ENCODE measurements around the gene PRR33. TPM values are rescaled to one million over a fixed set of nuclear protein-coding genes. Genes with fewer than 3 reads are reported as not detected.
A peak's percentile ranks its signal among the peaks of the same experiment; 100 is the strongest.

Gene PRR33
- total and polyA plus RNA-seq, 4 experiments from 2014 or later, result 0.18 TPM; not detected in 3

- ChIA-PET CTCF (ENCODE audit: partially characterized antibody) (no interaction called here), POLR2A (ENCODE audit: partially characterized antibody) (no interaction called here)
- H3K4me3 Mint-ChIP-seq, result no peak overlapping the region
- Histone ChIP-seq H3K36me3 (ENCODE audit: insufficient read depth, low read length) (no peaks in the 10 kb centered on the region), H3K27ac (ENCODE audit: low read depth, low read length) (no peak overlapping the region), H3K4me3 (ENCODE audit: low read length in 2 of 2) (no peak overlapping the region), H3K27me3 (ENCODE audit: insufficient read depth, low read length) (no peaks in the 10 kb centered on the region), H3K9me3 (ENCODE audit: control insufficient read depth in 1 of 2, low read length in 2 of 2) (no peaks in the 10 kb centered on the region), H3K4me1 (ENCODE audit: insufficient read depth, low read length) (peaks cover 86% of the 10 kb centered on the region)
- intact Hi-C loops (cut with micrococcal nuclease), result no loop called here
- peaks cover 0 to 2% (median 0%) of the 10 kb centered on the region in 8 donors for H3K9me3 Mint-ChIP-seq
- H3K36me3 Mint-ChIP-seq, result peaks cover 0 to 10% of the 10 kb centered on the region in 2 donors
- DNase-seq, result no peak
- no peaks in the 10 kb centered on the region for H3K27me3 Mint-ChIP-seq
- H3K27ac Mint-ChIP-seq, result no peak overlapping the region
- peaks cover 15 to 43% (median 21%) of the 10 kb centered on the region in 4 donors for H3K4me1 Mint-ChIP-seq
Measured at GRCh38 chr11:1861435-1862411, 30.0 kb downstream of the PRR33 start.

- H3K9me3 ChIP-seq (ENCODE audit: control insufficient read depth in 1 of 2, low read length in 2 of 2), result no peaks in the 10 kb centered on the region
- POLR2A ChIA-PET (ENCODE audit: partially characterized antibody), result interaction anchor here (2.3 kb wide), 1 partner anchor 11 kb away, joined by 6 read pairs; no protein-coding TSS in a partner anchor
- H3K27ac ChIP-seq (ENCODE audit: low read depth, low read length), result no peak overlapping the region
- intact Hi-C loops (cut with micrococcal nuclease), result no loop called here
- H3K27ac Mint-ChIP-seq, result no peak overlapping the region
- no peaks in the 10 kb centered on the region for H3K27me3 Mint-ChIP-seq
- CTCF ChIA-PET (ENCODE audit: partially characterized antibody), result interaction anchor here (0.9 to 1.1 kb wide), 2 partner anchors 10 to 12 kb away, joined by 3 read pairs; no protein-coding TSS in a partner anchor
- H3K27me3 ChIP-seq (ENCODE audit: insufficient read depth, low read length), result no peaks in the 10 kb centered on the region
- H3K4me3 Mint-ChIP-seq, result no peak overlapping the region
- peaks cover 0 to 7% of the 10 kb centered on the region in 2 donors for H3K36me3 Mint-ChIP-seq
- H3K4me1 Mint-ChIP-seq, result peaks cover 13 to 39% (median 18%) of the 10 kb centered on the region in 4 donors
- no peak for DNase-seq
- H3K4me3 ChIP-seq (ENCODE audit: low read length in 2 of 2), result no peak overlapping the region
- H3K36me3 ChIP-seq (ENCODE audit: insufficient read depth, low read length), result peaks cover 4% of the 10 kb centered on the region
- H3K4me1 ChIP-seq (ENCODE audit: insufficient read depth, low read length), result peaks cover 89% of the 10 kb centered on the region
- H3K9me3 Mint-ChIP-seq, result peaks cover 0 to 2% (median 0%) of the 10 kb centered on the region in 8 donors
Measured at GRCh38 chr11:1860108-1860507, 31.6 kb downstream of the PRR33 start.

GRCh38 chr11:1859004-1859403, 32.7 kb downstream of the PRR33 start:
- Histone ChIP-seq H3K36me3 (ENCODE audit: insufficient read depth, low read length) (peaks cover 4% of the 10 kb centered on the region), H3K9me3 (ENCODE audit: control insufficient read depth in 1 of 2, low read length in 2 of 2) (no peaks in the 10 kb centered on the region), H3K4me1 (ENCODE audit: insufficient read depth, low read length) (peaks cover 90% of the 10 kb centered on the region), H3K27ac (ENCODE audit: low read depth, low read length) (no peak overlapping the region), H3K4me3 (ENCODE audit: low read length in 2 of 2) (no peak overlapping the region), H3K27me3 (ENCODE audit: insufficient read depth, low read length) (no peaks in the 10 kb centered on the region)
- peak overlapping the region in 6 of 7 donors; percentile 21 to 61 (median 41) for H3K27ac Mint-ChIP-seq
- peak overlapping the region in 1 of 8 donors; percentile 10 for H3K4me3 Mint-ChIP-seq
- H3K9me3 Mint-ChIP-seq, result no peaks in the 10 kb centered on the region
- peaks cover 0 to 8% of the 10 kb centered on the region in 2 donors for H3K36me3 Mint-ChIP-seq
- DNase-seq, result no peak
- POLR2A ChIA-PET (ENCODE audit: partially characterized antibody), result interaction anchor here (0.5 to 2.3 kb wide), 2 partner anchors 10 to 19 kb away, joined by 3 to 6 read pairs; no protein-coding TSS in a partner anchor
- CTCF ChIA-PET (ENCODE audit: partially characterized antibody), result interaction anchor here (0.9 to 1.2 kb wide), 2 partner anchors 9 to 23 kb away, joined by 3 to 4 read pairs; no protein-coding TSS in a partner anchor
- H3K27me3 Mint-ChIP-seq, result no peaks in the 10 kb centered on the region
- H3K4me1 Mint-ChIP-seq, result peaks cover 9 to 39% (median 16%) of the 10 kb centered on the region in 4 donors
- intact Hi-C loops (cut with micrococcal nuclease), result no loop called here

GRCh38 chr11:1858576-1858975, 33.1 kb downstream of the PRR33 start:
- intact Hi-C loops (cut with micrococcal nuclease), result no loop called here
- no peaks in the 10 kb centered on the region for H3K27me3 Mint-ChIP-seq
- no peak overlapping the region for H3K27ac ChIP-seq (ENCODE audit: low read depth, low read length)
- POLR2A ChIA-PET (ENCODE audit: partially characterized antibody), result interaction anchor here (0.5 to 9.5 kb wide), 3 partner anchors 9 to 19 kb away, joined by 3 to 139 read pairs (median 6); no protein-coding TSS in a partner anchor
- H3K4me1 Mint-ChIP-seq, result peaks cover 9 to 41% (median 17%) of the 10 kb centered on the region in 4 donors
- H3K27ac Mint-ChIP-seq, result peak overlapping the region in 5 of 7 donors; percentile 13 to 61 (median 41)
- no peak overlapping the region for H3K4me3 ChIP-seq (ENCODE audit: low read length in 2 of 2)
- DNase-seq, result no peak
- peaks cover 86% of the 10 kb centered on the region for H3K4me1 ChIP-seq (ENCODE audit: insufficient read depth, low read length)
- H3K4me3 Mint-ChIP-seq, result peak overlapping the region in 1 of 8 donors; percentile 10
- no peaks in the 10 kb centered on the region for H3K9me3 ChIP-seq (ENCODE audit: control insufficient read depth in 1 of 2, low read length in 2 of 2)
- H3K9me3 Mint-ChIP-seq, result no peaks in the 10 kb centered on the region
- no peaks in the 10 kb centered on the region for H3K27me3 ChIP-seq (ENCODE audit: insufficient read depth, low read length)
- CTCF ChIA-PET (ENCODE audit: partially characterized antibody), result interaction anchor here (1.2 kb wide), 1 partner anchor 24 kb away, joined by 4 read pairs; no protein-coding TSS in a partner anchor
- peaks cover 4% of the 10 kb centered on the region for H3K36me3 ChIP-seq (ENCODE audit: insufficient read depth, low read length)
- H3K36me3 Mint-ChIP-seq, result peaks cover 0 to 12% of the 10 kb centered on the region in 2 donors

- Histone ChIP-seq H3K36me3 (ENCODE audit: insufficient read depth, low read length) (peaks cover 4% of the 10 kb centered on the region), H3K4me3 (ENCODE audit: low read length in 2 of 2) (no peak overlapping the region), H3K27me3 (ENCODE audit: insufficient read depth, low read length) (no peaks in the 10 kb centered on the region), H3K27ac (ENCODE audit: low read depth, low read length) (no peak overlapping the region), H3K4me1 (ENCODE audit: insufficient read depth, low read length) (peaks cover 82% of the 10 kb centered on the region), H3K9me3 (ENCODE audit: control insufficient read depth in 1 of 2, low read length in 2 of 2) (no peaks in the 10 kb centered on the region)
- Mint-ChIP-seq H3K4me3 (no peak overlapping the region), H3K27me3 (no peaks in the 10 kb centered on the region), H3K9me3 (no peaks in the 10 kb centered on the region), H3K27ac (peak overlapping the region in 2 of 7 donors; percentile 32 to 41), H3K4me1 (peaks cover 9 to 41% (median 19%) of the 10 kb centered on the region in 4 donors), H3K36me3 (peaks cover 0 to 16% of the 10 kb centered on the region in 2 donors)
- intact Hi-C loops (cut with micrococcal nuclease), result no loop called here
- CTCF ChIA-PET (ENCODE audit: partially characterized antibody), result interaction anchor here (1.2 kb wide), 1 partner anchor 24 kb away, joined by 4 read pairs; no protein-coding TSS in a partner anchor
- no peak for DNase-seq
- POLR2A ChIA-PET (ENCODE audit: partially characterized antibody), result interaction anchor here (2.3 to 13.5 kb wide), 3 partner anchors 9 to 20 kb away, joined by 6 to 189 read pairs (median 139); no protein-coding TSS in a partner anchor
Measured at GRCh38 chr11:1858154-1858553, 33.5 kb downstream of the PRR33 start.

- H3K27me3 ChIP-seq (ENCODE audit: insufficient read depth, low read length), result no peaks in the 10 kb centered on the region
- Mint-ChIP-seq H3K27ac (peak overlapping the region in 2 of 7 donors; percentile 32 to 52), H3K36me3 (peaks cover 0 to 21% of the 10 kb centered on the region in 2 donors), H3K4me3 (no peak overlapping the region), H3K9me3 (no peaks in the 10 kb centered on the region), H3K4me1 (peaks cover 15 to 51% (median 27%) of the 10 kb centered on the region in 4 donors), H3K27me3 (no peaks in the 10 kb centered on the region)
- intact Hi-C loops (cut with micrococcal nuclease), result no loop called here
- H3K27ac ChIP-seq (ENCODE audit: low read depth, low read length), result no peak overlapping the region
- CTCF ChIA-PET (ENCODE audit: partially characterized antibody), result interaction anchor here (1.2 kb wide), 1 partner anchor 25 kb away, joined by 4 read pairs; no protein-coding TSS in a partner anchor
- H3K36me3 ChIP-seq (ENCODE audit: insufficient read depth, low read length), result peaks cover 4% of the 10 kb centered on the region
- H3K4me3 ChIP-seq (ENCODE audit: low read length in 2 of 2), result no peak overlapping the region
- H3K9me3 ChIP-seq (ENCODE audit: control insufficient read depth in 1 of 2, low read length in 2 of 2), result no peaks in the 10 kb centered on the region
- DNase-seq, result no peak
- peaks cover 78% of the 10 kb centered on the region for H3K4me1 ChIP-seq (ENCODE audit: insufficient read depth, low read length)
- POLR2A ChIA-PET (ENCODE audit: partially characterized antibody), result interaction anchor here (0.8 to 13.5 kb wide), 4 partner anchors 9 to 21 kb away, joined by 3 to 189 read pairs (median 78); no protein-coding TSS in a partner anchor
Measured at GRCh38 chr11:1857064-1857463, 34.6 kb downstream of the PRR33 start.

All from CD4-positive, alpha-beta memory T cell (primary cell).